Esophagus squamous epithelium (tissue), 5 donors: ENCODE results near the gene ADA. TPM values are rescaled to one million over a fixed set of nuclear protein-coding genes. Genes with fewer than 3 reads are reported as not detected.

Source experiments
- DNase-seq: peaks from one replicate; lab custom pipeline; 2025; lab: John Stamatoyannopoulos, UW
- H3K27ac ChIP-seq, 4 donors: fragments of 200-600 bp; sonication (generic); one replicate each; pipeline ENCODE4 v1.5.1; 2016 to 2019; ENCODE audit warnings: mild to moderate bottlenecking in 1 of 4
- H3K27me3 ChIP-seq, 4 donors: fragments of 200-600 bp; sonication (generic); 1 replicate in 3 of 4; 2 replicates in 1 of 4; pipeline versions ENCODE4 v1.5.1 to v1.6.0; 2017 to 2021; ENCODE audit warnings: antibody characterized with exemption in 1 of 4
- H3K36me3 ChIP-seq, 3 donors: fragments of 200-600 bp; sonication (generic); one replicate each; pipeline ENCODE4 v1.5.1; 2016 to 2019
- H3K4me1 ChIP-seq, 3 donors: fragments of 200-600 bp; sonication (generic); one replicate each; pipeline ENCODE4 v1.5.1; 2017 to 2019
- H3K4me3 ChIP-seq, 4 donors: fragments of 200-600 bp; sonication (generic); 1 replicate in 3 of 4; 2 replicates in 1 of 4; pipeline ENCODE4 v1.5.1; 2016 to 2019; ENCODE audit warnings: mild to moderate bottlenecking in 2 of 4, moderate library complexity in 1 of 4
- H3K9me3 ChIP-seq, 3 donors: fragments of 200-600 bp; sonication (generic); one replicate each; pipeline ENCODE4 v1.5.1; 2016 to 2019
- CTCF ChIP-seq, 6 experiments: fragments of 450-650 bp in 4 of 6; fragments of 200-600 bp in 2 of 6; sonication (generic) in 2 of 6; IDR thresholded peaks; one replicate each; pipeline ENCODE4 v1.5.1; 2016 to 2019; ENCODE audit warnings: antibody characterized with exemption in 6 of 6, mild to moderate bottlenecking in 4 of 6, moderate library complexity in 4 of 6
- POLR2A ChIP-seq, 4 donors: fragments of 450-650 bp; IDR thresholded peaks; one replicate each; pipeline ENCODE4 v1.6.1; 2017; ENCODE audit warnings: antibody characterized with exemption in 4 of 4, mild to moderate bottlenecking in 4 of 4, moderate library complexity in 3 of 4
- WGBS, 2 donors: methylation state at CpG; one replicate each; pipeline ENCODE4 v1.1.5; 2018; 5-methylcytosine and 5-hydroxymethylcytosine counted together
- intact Hi-C: fragments of 100-400 bp; cut with DNase I; formaldehyde crosslinking; loops from one replicate; pipeline ENCODE4 v1.15.0; 2022
- total RNA-seq, 4 donors: library from RNA; depleted of rRNA; stranded (reverse); fragments of >200 nt; gene quantifications; one replicate each; pipeline ENCODE4 v1.1.0, GENCODE V29; 2016
- donor health status: DM: yes; HTN: yes; CAD: no.

The ADA gene
- total RNA-seq, 4 donors from 2014 or later, result 3.8 to 31.7 (median 15.7) TPM

DNA sequence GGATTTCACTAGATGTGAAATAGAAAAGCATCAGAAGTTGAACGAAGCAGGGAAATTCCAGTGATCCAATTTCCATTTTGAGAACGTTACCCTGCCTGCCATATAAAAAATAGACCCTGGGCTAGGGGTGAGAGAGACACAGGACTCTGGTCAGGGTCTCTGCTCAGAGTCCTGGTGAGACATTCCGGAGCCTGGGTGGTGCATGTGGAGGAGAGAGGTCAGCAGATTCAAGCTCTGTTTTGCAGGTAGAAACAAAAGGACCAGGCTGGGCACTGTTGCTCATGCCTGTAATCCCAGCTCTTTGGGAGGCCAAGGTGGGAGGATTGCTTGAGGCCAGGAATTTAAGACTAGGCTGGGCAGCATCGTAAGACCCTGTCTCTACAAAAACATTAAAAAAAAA, 51.2 kb downstream of the ADA start:
- H3K27ac ChIP-seq, result peak overlapping the region; percentile 65 to 94 (median 88)
- H3K4me1 ChIP-seq, result peaks cover 8 to 84% (median 63%) of the 10 kb centered on the region in 3 donors
- TF ChIP-seq CTCF (IDR thresholded peaks at IDR 0.05), result no peak
- H3K4me3 ChIP-seq, result no peak overlapping the region
- H3K36me3 ChIP-seq, result no peaks in the 10 kb centered on the region
- DNase-seq, result no peak
- intact Hi-C loops, result no loop called here
- H3K9me3 ChIP-seq, result no peaks in the 10 kb centered on the region
- no peaks in the 10 kb centered on the region for H3K27me3 ChIP-seq
- 64 to 78% methylated on average over 4 of the region's 4 CpGs for WGBS, 2 donors

GRCh38 chr20:44599715-44600114, 51.8 kb downstream of the ADA start:
- peak overlapping the region; percentile 59 to 94 (median 88) for H3K27ac ChIP-seq
- 83% methylated on average over 1 of the region's 1 CpG for WGBS, 2 donors
- no peaks in the 10 kb centered on the region for H3K36me3 ChIP-seq
- intact Hi-C loops, result no loop called here
- H3K27me3 ChIP-seq, result no peaks in the 10 kb centered on the region
- H3K9me3 ChIP-seq, result no peaks in the 10 kb centered on the region
- no peak for DNase-seq
- H3K4me1 ChIP-seq, result peaks cover 8 to 89% (median 67%) of the 10 kb centered on the region in 3 donors
- no peak for TF ChIP-seq POLR2A (IDR thresholded peaks at IDR 0.05)
- TF ChIP-seq CTCF (IDR thresholded peaks at IDR 0.05), result no peak
- no peak overlapping the region for H3K4me3 ChIP-seq

- TF ChIP-seq CTCF (IDR thresholded peaks at IDR 0.05), result peak in 2 of 6 experiments; percentile 7 to 18
- no peak for TF ChIP-seq POLR2A (IDR thresholded peaks at IDR 0.05)
- intact Hi-C loops, result no loop called here
- H3K4me1 ChIP-seq, result peaks cover 8 to 97% (median 73%) of the 10 kb centered on the region in 3 donors
- WGBS, 2 donors, result 40 to 65% methylated on average over 4 of the region's 4 CpGs
- peak overlapping the region; percentile 59 to 94 (median 88) for H3K27ac ChIP-seq
- H3K36me3 ChIP-seq, result no peaks in the 10 kb centered on the region
- peak overlapping the region in 1 of 4 donors; percentile 1 for H3K4me3 ChIP-seq
- DNase-seq, result no peak
- H3K27me3 ChIP-seq, result no peaks in the 10 kb centered on the region
- no peaks in the 10 kb centered on the region for H3K9me3 ChIP-seq
Observed at GRCh38 chr20:44598423-44599305, 52.8 kb downstream of the ADA start.

- TF ChIP-seq CTCF (IDR thresholded peaks at IDR 0.05), result no peak
- no peak for TF ChIP-seq POLR2A (IDR thresholded peaks at IDR 0.05)
- H3K4me1 ChIP-seq, result peaks cover 8 to 91% (median 70%) of the 10 kb centered on the region in 3 donors
- H3K27me3 ChIP-seq, result no peaks in the 10 kb centered on the region
- H3K36me3 ChIP-seq, result no peaks in the 10 kb centered on the region
- peak overlapping the region; percentile 49 to 94 (median 88) for H3K27ac ChIP-seq
- no peak for DNase-seq
- peak overlapping the region in 1 of 4 donors; percentile 1 for H3K4me3 ChIP-seq
- intact Hi-C loops, result no loop called here
- 35 to 54% methylated on average over 4 of the region's 4 CpGs for WGBS, 2 donors
- H3K9me3 ChIP-seq, result no peaks in the 10 kb centered on the region
Observed at GRCh38 chr20:44597930-44598329, 53.6 kb downstream of the ADA start.

DNA sequence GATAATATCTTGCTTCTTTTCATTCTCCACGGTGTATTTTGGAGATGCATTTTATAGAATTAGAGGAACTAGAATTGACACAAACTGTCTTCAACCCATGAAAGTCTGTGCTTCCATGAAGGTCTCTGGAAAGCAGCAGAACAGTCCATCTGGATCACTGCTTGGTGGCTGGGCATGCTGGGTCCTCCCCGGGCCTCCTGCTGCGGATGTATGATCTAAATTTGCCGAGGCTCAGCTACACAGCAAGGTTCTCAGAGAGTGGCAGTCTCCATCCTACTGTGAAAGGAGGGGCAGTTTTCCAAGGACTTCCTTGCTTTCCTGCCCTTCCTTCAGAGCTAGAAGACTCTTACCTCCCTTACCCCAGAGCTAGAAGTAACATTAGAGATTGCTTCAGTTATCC, 54.0 kb downstream of the ADA start:
- DNase-seq, result no peak
- Histone ChIP-seq H3K4me3 (no peak overlapping the region), H3K36me3 (peaks cover 0 to 3% (median 0%) of the 10 kb centered on the region in 3 donors), H3K9me3 (no peaks in the 10 kb centered on the region), H3K27ac (peak overlapping the region; percentile 49 to 94 (median 88)), H3K4me1 (peaks cover 8 to 87% (median 68%) of the 10 kb centered on the region in 3 donors), H3K27me3 (no peaks in the 10 kb centered on the region)
- intact Hi-C loops, result no loop called here
- 72 to 81% methylated on average over 4 of the region's 4 CpGs for WGBS, 2 donors
- TF ChIP-seq CTCF (IDR thresholded peaks at IDR 0.05) (no peak), POLR2A (IDR thresholded peaks at IDR 0.05) (no peak)
